Cardiac muscle cell (in vitro differentiated cells and primary cell): ENCODE data around the gene ZSWIM6. TPM values are rescaled to one million over a fixed set of nuclear protein-coding genes. Genes with fewer than 3 reads are reported as not detected.

Source experiments
- DNase-seq, 2 donors: peaks; one replicate each; pipeline versions ENCODE4 v3.0.0 to v3.0.0-alpha.2; 2010 to 2017; ENCODE audit warnings: low read depth in 1 of 2, low spot score in 1 of 2
- H3K27ac ChIP-seq: fragments of 200-600 bp; sonication (generic); 2 replicates; pipeline ENCODE4 v1.5.1; 2016
- H3K27me3 ChIP-seq: fragments of 200-600 bp; sonication (generic); 2 replicates; pipeline ENCODE4 v1.6.0; 2016; ENCODE audit warnings: control low read depth
- H3K36me3 ChIP-seq: fragments of 200-600 bp; sonication (generic); 2 replicates; pipeline ENCODE4 v1.5.1; 2016; ENCODE audit warnings: control low read depth
- H3K4me1 ChIP-seq: fragments of 200-600 bp; sonication (generic); 2 replicates; pipeline ENCODE4 v1.8.1; 2017; ENCODE audit warnings: low read depth, mild to moderate bottlenecking, mixed run types
- H3K4me3 ChIP-seq: fragments of 200-600 bp; sonication (generic); 2 replicates; pipeline ENCODE4 v1.5.1; 2016; ENCODE audit warnings: mild to moderate bottlenecking
- H3K9me3 ChIP-seq: fragments of 200-600 bp; sonication (generic); 2 replicates; pipeline ENCODE4 v1.5.1; 2017; ENCODE audit warnings: low read depth, mild to moderate bottlenecking, control low read depth
- polyA plus RNA-seq: library from polyadenylated mRNA; unstranded; fragments of >200 nt; fragmentation: Nextera tagmentation; extraction: Ambion mirVana; gene quantifications from 2 replicates; pipeline ENCODE4 v1.2.1, GENCODE V29; 2016
- total RNA-seq: library from RNA; depleted of rRNA; stranded (reverse); fragments of >200 nt; gene quantifications from 2 replicates; pipeline ENCODE4 v1.2.3, GENCODE V29; 2016
- TF ChIP-seq, protein P1 (sequence below): IDR thresholded peaks from 2 replicates; pipeline ENCODE4 v1.5.1; 2012; ENCODE audit warnings: low read depth, mild to moderate bottlenecking, low read length

ZSWIM6 gene
- total and polyA plus RNA-seq, 2 experiments from 2014 or later = 3.4 to 8.3 TPM

DNA sequence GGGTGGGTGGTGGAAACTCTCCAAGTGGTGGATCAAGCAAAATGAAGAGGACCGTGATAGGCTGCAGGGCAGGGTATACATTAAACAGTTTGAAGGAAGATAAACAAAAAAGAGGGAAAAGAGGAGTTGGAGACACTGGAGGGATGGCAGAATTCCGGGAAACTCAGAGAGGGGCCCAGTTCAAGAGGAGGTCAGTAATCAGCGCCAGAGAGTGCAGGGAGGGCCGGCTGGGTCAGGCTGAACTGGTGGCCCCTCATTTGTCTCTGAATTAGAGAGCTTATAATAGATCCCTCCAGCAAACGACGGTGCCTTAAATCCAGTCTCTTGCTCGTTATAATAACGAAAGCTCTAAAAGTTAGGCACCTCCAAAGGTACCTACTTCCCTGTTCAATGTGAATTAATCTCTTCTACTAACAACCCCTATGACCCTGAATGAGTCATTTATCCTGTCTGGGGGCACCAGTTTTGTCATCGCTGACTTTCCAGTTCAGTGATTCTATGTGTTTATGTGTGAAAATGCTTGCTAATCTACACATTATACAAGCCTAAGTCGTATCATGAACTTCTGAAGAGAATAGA lies 2.4 kb upstream of the ZSWIM6 start:
- TF ChIP-seq, protein P1, sequence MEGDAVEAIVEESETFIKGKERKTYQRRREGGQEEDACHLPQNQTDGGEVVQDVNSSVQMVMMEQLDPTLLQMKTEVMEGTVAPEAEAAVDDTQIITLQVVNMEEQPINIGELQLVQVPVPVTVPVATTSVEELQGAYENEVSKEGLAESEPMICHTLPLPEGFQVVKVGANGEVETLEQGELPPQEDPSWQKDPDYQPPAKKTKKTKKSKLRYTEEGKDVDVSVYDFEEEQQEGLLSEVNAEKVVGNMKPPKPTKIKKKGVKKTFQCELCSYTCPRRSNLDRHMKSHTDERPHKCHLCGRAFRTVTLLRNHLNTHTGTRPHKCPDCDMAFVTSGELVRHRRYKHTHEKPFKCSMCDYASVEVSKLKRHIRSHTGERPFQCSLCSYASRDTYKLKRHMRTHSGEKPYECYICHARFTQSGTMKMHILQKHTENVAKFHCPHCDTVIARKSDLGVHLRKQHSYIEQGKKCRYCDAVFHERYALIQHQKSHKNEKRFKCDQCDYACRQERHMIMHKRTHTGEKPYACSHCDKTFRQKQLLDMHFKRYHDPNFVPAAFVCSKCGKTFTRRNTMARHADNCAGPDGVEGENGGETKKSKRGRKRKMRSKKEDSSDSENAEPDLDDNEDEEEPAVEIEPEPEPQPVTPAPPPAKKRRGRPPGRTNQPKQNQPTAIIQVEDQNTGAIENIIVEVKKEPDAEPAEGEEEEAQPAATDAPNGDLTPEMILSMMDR = no peak
- DNase-seq = no peak
- H3K27me3 ChIP-seq = no peaks in the 10 kb centered on the region
- H3K4me1 ChIP-seq = peaks cover 16% of the 10 kb centered on the region
- no peaks in the 10 kb centered on the region for H3K36me3 ChIP-seq
- no peaks in the 10 kb centered on the region for H3K9me3 ChIP-seq
- H3K4me3 ChIP-seq = peak overlapping the region; percentile 57
- no peak overlapping the region for H3K27ac ChIP-seq

DNA sequence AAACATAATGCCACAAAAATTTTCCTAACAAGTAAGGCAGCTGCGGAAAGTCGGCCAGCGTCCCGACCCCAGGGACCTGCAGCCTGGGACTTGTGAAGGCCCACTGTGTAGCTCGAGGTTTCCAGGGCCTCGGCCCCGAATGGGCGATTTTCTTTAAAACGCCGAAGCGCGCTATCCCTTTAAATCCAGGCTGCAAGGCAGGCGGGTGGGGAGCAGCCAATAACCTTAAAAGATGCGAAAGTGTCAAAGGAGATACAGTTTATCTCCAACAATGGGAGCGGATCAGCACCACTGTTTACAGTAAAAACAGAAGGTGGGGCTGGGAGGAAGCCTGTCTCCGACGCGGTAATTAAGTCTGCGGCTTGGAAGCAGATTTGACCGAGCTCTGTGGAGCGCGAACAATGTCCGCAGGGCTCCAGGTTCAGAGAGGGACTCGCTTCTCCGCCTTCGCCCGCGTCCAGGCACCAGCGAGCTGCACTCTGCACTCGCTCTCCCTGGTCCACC lies 1.7 kb upstream of the ZSWIM6 start:
- H3K4me3 ChIP-seq = peak overlapping the region; percentile 57
- H3K27ac ChIP-seq = peak overlapping the region; percentile 85
- peak in 1 of 2 donors; percentile 58 for DNase-seq
- TF ChIP-seq, protein P1 = no peak
- H3K36me3 ChIP-seq = no peaks in the 10 kb centered on the region
- H3K27me3 ChIP-seq = no peaks in the 10 kb centered on the region
- no peaks in the 10 kb centered on the region for H3K9me3 ChIP-seq
- H3K4me1 ChIP-seq = peaks cover 23% of the 10 kb centered on the region

DNA sequence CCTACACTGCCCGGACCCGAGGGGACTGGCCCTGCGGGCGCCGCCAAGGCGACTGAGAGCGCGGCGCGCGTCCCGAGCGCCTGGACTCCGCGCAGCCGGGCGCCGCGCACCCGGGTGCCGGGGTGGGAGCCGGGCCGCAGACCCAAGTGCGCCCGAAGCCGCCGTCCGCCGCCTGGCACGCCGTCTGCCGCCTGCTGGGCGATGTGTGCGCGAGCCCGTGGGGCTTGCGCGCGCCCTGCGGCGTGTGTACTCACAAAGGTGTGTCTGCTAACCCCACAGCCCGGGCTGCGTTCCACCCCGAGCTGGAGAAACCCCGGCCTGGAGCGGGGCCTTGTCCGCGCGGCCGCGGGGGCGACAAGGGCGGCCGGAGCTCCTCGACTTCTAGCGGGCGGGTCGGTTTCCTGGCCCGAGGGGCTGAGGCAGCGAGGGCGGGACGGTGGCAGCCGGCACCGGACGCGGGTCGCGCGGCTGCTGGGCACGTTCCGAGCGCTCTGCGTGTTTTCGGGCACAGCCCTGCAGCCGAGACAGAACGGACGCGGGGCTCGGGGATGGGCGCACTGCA lies 1.1 kb upstream of the ZSWIM6 start:
- Histone ChIP-seq H3K4me1 (peaks cover 23% of the 10 kb centered on the region), H3K4me3 (peak overlapping the region; percentile 57), H3K27ac (peak overlapping the region; percentile 85), H3K36me3 (no peaks in the 10 kb centered on the region), H3K27me3 (no peaks in the 10 kb centered on the region), H3K9me3 (no peaks in the 10 kb centered on the region)
- TF ChIP-seq, protein P1 = peak; percentile 45
- DNase-seq = peak; percentile 80 to 84

GRCh38 chr5:61332358-61332749 lies 296 bp downstream of the ZSWIM6 start:
- peak; percentile 38 to 66 for DNase-seq
- Histone ChIP-seq H3K4me1 (peaks cover 23% of the 10 kb centered on the region), H3K27me3 (no peaks in the 10 kb centered on the region), H3K4me3 (peak overlapping the region; percentile 53), H3K9me3 (no peaks in the 10 kb centered on the region), H3K27ac (peak overlapping the region; percentile 84), H3K36me3 (no peaks in the 10 kb centered on the region)
- TF ChIP-seq, protein P1 = no peak

GRCh38 chr5:61332851-61333320 lies 828 bp downstream of the ZSWIM6 start:
- Histone ChIP-seq H3K4me1 (peaks cover 23% of the 10 kb centered on the region), H3K9me3 (no peaks in the 10 kb centered on the region), H3K4me3 (peak overlapping the region; percentile 99), H3K27me3 (no peaks in the 10 kb centered on the region), H3K27ac (peak overlapping the region; percentile 48), H3K36me3 (no peaks in the 10 kb centered on the region)
- peak; percentile 38 to 77 for DNase-seq
- TF ChIP-seq, protein P1 = no peak
